GM19240 (cell line): ENCODE measurements around the gene C9orf50.
"Not testable (repeated sequence)": the region's sequence is repeated elsewhere in the genome, so short reads cannot be mapped to it uniquely, and the experiment has no call there.

Source experiments
- DNase-seq: peaks from one replicate; pipeline ENCODE4 v3.0.0; 2011; ENCODE audit warnings: low spot score; ENCODE audit not compliant: insufficient read length

The C9orf50 gene

GRCh38 chr9:129620669-129621295 is at the start of gene C9orf50:
Gene C9orf50 (minus strand): TSS chr9:129621101. CDS start chr9:129620574, 527 bp downstream.
- DNase-seq, result no peak

GRCh38 chr9:129669946-129670345 is 49.0 kb upstream of the C9orf50 start:
- DNase-seq, result no peak

DNA sequence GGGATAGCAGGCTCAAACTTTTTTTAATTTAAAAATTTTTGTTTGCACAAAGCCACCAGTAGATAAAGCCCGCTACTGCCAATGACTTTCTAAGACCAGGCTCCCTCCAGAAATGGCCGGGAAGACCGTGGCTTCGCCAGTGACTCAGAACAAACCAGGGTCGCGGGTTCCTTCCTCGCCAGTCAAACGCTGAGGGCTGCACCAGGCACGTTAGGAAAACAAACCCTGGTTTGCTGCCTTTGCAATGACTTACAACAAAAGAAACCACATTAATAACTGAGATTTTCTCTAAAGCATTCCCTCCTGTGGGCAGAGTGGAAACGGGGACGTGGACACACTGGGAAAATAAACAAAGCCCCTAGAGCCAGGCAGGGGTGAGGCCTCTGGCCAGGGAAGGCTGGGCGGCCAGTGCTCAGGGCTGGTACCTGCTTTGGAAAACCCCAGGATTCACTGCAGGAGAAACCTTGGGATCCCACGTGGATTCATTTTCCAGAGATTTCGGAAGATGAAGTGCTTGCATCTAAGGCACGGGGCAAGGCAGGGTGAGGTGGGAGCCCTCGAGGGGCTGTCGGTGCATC is 48.3 kb upstream of the C9orf50 start:
- DNase-seq, result no peak

DNA sequence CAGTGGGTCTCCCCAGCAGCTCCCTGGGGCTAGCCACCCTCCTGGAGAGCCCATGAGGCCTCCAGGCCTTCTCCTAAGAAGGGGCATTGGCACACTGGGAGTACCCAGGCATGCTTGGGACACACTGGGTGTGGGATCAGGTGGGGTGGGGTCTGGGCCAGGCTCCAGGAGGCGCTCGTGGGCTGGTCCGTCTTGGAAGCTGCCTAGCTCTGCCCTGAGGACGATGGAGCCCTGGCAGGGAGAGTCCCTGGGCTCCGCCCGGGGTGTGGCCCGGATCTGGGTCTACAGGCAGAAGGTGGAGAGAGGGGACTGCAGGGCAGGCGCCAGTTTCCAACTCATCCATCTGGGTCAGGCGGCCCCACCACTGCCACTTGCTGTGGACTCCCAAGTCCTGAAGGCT is 46.9 kb upstream of the C9orf50 start:
- DNase-seq, result no peak

DNA sequence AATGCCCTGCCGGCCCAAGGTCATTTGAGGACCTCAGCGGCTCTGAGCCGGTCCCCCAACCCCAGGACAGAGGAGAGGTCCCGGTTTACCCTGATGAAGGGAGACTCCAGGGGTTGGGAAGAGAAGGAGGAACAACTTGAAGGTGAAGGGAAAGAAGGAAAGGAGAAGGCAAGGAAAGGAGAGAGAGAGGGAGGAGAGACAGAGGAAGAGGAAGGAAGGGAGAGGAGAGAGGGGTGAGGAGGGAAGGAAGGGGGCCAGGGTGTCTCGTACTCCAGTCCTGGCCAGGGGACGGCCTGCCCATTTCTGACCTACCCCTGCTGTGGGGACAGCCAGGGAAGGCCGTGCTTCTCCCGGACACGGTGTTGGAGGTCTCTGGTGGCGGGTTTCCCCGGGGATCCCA is 46.5 kb upstream of the C9orf50 start:
- DNase-seq, result no peak

DNA sequence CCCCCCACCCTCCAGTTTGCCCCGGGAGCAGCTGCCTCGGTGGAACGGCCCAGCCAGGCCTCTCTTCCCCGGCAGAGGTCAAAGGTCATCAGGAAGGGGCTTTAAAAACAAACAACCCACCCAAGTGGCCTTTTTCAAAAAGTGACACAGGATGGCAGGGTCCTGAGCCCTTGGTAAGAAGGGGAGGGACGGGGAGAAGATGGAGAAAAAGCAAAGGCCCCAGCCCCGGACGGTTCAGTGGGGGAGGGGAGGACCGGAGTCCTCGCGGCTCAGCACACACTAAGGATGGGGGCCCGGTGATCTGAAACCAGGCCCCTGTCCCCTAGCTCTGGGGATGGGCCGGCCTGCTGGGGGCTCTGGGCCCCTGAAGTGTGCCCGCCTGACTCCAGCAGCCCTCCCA is 45.7 kb upstream of the C9orf50 start:
- DNase-seq, result no peak

DNA sequence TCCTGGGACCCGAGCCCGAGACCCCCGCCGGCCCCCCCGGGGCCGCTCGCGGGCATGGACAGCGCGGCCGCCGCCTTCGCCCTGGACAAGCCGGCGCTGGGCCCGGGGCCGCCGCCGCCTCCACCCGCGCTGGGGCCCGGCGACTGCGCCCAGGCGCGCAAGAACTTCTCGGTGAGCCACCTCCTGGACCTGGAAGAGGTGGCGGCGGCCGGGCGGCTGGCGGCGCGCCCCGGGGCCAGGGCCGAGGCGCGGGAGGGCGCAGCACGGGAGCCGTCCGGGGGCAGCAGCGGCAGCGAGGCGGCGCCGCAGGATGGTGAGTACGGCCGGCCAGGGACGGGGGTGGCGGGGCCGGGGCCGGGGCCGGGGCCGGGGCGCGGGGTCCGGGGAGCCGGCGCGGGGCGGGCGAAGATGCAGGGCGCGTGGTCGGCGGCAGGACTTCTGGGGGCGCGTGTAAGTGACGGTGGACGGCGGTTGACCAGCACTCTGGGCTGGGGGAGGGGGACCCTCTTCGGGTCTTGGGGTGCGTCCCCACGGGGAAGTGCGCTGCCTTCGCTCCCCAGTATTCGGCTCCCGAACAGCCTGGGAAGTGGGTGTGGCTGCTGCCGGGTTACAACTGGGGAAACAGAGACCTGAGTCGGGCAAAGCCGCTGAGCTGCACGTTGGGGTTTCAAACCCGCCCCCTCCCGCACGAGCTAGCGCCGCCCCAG is 45.1 kb upstream of the C9orf50 start:
- no peak for DNase-seq

DNA sequence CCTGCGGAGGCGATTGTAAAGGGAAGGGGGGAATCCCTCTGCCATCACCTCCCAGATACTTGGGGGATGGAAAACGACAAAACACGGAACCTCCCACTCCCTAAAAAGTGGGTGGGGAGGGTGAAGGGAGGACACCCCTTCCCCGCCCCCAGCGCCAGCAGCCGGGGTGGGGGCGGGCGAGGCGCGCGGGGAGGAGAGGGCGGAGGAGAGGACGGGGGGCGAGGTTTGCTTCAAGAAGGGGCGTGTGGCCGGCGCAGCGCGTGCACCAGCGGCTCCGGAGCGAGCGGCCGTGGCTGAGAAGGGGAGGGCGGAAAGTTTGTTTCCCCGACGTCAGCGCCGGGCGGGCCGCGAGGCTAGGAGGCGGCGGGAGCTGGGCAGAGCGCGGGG is 44.5 kb upstream of the C9orf50 start, which contains the start of gene PRRX2:
TSS of gene PRRX2 (plus strand) at position 259 of the 387 bp plus-strand sequence. CDS start 221 bp downstream, outside the sequence.
- DNase-seq, result no peak

DNA sequence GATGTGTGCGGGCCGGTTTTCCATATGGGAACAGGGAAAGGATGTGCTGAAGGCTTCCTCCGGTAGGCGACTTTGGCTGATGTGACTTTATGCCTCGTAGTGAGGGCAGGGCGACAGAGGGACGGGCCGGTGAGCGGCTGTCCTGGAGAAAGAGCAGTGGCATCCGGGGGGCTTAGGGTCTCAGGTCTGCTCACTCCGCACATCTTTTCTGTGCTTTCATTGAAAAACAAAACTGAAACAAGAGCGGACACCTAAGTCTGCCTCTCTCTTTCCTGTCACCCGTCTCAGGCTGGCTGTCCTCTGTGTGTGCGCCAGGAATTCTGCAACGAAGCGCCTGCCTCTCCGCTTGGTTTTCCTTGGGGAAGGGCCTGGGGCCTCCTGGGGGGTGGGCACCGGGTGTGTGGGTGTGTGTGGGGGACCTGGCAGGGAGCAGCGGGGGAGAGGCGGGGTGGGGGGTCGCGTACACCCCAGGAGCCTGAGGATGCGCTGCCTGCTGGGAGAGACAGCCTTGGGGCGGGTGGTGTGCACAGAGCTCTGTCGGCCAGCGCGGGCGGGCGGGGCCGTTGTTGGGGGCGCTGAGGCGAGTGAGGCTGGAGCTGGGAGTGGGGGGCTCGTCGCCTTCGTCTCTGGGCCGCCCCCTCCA is 44.0 kb upstream of the C9orf50 start:
- no peak for DNase-seq

- not testable (repeated sequence) for DNase-seq
These were observed 41.3 kb upstream of the C9orf50 start for GRCh38 chr9:129662239-129662638.

DNA sequence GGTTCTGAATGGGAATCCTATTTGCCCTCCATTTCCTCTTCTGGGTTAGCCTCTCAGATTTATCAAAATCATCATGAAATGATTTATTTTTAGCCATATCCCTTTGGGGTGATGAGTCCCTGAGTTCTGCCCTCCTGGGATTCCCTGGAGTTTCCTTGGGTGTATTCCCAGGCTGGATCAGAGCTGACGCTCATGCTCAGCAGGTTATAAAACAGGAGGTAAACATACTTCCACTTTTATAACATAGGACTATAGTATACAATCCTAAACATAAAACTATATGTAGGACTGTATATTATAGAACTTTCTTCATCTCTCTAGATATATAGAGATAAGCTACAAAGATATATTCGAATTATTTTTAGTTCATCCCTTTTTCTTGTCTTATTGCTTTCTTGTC is 40.1 kb upstream of the C9orf50 start:
- DNase-seq, result no peak

- no peak for DNase-seq
These were observed 36.0 kb upstream of the C9orf50 start for GRCh38 chr9:129656795-129657390.

DNA sequence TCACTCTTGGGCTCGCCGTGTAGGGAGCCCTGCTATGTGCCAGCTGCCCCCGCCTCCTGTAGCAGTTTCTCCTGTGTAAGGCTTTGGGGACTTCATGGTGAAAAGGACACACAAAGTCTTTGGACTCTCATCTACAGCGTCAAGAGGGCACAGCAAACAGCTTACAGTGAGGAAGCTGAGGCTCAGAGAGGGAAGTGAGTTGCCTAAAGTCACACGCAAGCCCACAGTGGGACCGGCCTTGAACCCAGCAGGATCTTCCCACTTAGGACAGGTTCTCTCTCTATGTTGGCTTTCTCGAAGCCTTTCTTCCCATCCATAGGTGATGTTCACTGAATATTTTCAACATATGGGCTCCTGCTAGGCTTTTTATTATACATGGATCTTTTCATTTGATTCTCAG is 34.8 kb upstream of the C9orf50 start:
- DNase-seq, result no peak

- DNase-seq, result no peak
These were observed 34.3 kb upstream of the C9orf50 start for GRCh38 chr9:129655154-129655553.

GRCh38 chr9:129654554-129655040 is 33.7 kb upstream of the C9orf50 start:
- no peak for DNase-seq

GRCh38 chr9:129653823-129654553 is 33.1 kb upstream of the C9orf50 start:
- DNase-seq, result no peak

DNA sequence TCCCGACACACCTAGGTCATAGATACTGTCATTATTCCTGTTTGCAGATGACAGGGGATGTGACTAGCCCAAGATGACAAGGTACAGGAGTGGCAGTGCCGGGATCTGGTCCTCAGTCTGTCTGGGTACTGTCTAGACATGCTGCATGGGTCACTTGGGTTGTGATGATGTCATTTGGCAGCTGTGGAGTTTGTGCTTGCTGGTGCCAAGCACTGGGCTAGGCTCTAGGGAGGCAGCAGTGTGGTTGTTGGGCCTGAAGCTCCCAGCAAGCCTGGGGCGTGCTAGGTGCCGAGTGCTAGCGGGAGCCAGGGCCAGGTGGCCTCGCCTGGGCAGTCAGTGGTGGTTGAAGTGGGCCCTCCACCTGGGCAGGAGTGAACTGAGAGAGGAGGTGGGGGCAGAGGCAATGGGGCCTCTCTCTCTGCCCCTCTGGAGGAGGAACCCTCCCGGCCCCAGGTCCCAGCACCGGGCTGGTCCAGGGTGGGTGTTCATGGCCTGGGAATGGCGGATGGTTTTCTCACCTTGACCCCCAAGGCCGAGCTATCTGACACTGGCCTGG is 29.9 kb upstream of the C9orf50 start:
- DNase-seq, result no peak

- no peak for DNase-seq
These were observed 29.1 kb upstream of the C9orf50 start for GRCh38 chr9:129649726-129650679.

- no peak for DNase-seq
These were observed 27.8 kb upstream of the C9orf50 start for GRCh38 chr9:129648764-129649115.
